H4 (cell line): ENCODE measurements around the gene CNNM3. TPM values are rescaled to one million over a fixed set of nuclear protein-coding genes. Genes with fewer than 3 reads are reported as not detected.
A peak's percentile ranks its signal among the peaks of the same experiment; 100 is the strongest.

Experiments
- DNase-seq: peaks from one replicate; pipeline ENCODE4 v3.0.0-alpha.2; 2015; ENCODE audit warnings: low spot score
- total RNA-seq: library from RNA; depleted of rRNA; stranded (reverse); fragments of >200 nt; shearing (Covaris generic); gene quantifications from 2 replicates; pipeline ENCODE4 v1.2.3, GENCODE V29; 2014

CNNM3 gene
- total RNA-seq, 1 experiment from 2014 or later, result 3.4 TPM

- DNase-seq, result no peak
These were observed 47.7 kb downstream of the CNNM3 start for GRCh38 chr2:96863575-96864342.

DNA sequence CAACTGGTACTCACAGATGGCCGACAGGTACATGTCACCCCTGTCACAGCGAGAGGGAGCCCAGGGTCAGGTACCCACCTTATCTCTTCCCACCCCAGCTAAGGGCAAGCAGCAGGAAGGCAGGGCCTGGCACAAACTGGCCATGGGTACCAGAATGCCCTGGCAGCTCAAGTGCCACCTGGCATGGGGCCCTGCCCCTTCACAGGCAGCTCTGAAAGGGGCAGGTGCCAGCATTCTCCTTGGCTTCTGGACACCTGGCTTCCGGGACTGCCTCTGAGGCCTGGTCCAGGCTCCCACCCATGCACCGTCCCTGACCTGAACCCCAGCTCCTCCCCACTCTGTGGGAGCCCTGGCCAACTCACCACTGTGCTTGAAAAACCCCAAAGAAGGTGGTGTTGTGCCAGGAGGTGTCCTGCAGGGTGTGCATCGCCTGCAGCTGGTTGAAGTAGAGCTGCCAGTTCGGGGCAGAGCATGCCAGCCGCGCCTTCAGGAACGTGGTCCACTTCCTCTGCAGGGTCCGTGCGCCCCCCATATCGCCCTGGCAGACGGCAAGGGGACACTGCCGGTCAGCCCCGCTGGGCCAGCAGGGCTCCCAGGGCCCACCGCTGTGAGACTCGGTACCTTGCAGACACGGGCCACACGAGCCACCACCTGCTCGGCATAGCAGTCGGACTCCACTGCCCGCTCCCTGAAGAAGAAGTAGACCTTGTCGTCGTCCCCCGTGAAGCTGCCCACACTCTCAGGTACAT lies 48.4 kb downstream of the CNNM3 start:
- DNase-seq, result no peak

- DNase-seq, result no peak
These were observed 49.6 kb downstream of the CNNM3 start for GRCh38 chr2:96865654-96866053.

DNA sequence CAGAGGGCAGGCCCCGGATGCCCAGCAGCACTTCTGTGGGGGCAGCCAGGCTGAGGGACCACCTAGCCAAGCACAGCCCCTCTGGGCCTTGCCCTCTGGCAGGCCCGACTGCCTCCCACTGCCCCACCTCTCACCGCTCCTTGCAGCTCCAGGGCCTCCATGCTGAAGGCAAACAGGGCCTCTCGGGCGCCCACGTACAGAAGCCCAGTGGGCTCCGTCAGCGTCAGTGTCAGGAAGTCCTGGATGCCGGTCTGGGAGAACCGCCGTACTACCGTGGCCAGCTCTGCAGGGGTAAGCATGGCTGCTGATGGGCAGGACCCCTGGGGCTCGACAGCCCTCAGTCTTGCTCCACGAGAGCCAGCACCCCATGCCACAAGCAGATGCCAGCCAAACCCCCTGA lies 50.1 kb downstream of the CNNM3 start:
- DNase-seq, result no peak

GRCh38 chr2:96866586-96866985 lies 50.5 kb downstream of the CNNM3 start:
- no peak for DNase-seq

DNA sequence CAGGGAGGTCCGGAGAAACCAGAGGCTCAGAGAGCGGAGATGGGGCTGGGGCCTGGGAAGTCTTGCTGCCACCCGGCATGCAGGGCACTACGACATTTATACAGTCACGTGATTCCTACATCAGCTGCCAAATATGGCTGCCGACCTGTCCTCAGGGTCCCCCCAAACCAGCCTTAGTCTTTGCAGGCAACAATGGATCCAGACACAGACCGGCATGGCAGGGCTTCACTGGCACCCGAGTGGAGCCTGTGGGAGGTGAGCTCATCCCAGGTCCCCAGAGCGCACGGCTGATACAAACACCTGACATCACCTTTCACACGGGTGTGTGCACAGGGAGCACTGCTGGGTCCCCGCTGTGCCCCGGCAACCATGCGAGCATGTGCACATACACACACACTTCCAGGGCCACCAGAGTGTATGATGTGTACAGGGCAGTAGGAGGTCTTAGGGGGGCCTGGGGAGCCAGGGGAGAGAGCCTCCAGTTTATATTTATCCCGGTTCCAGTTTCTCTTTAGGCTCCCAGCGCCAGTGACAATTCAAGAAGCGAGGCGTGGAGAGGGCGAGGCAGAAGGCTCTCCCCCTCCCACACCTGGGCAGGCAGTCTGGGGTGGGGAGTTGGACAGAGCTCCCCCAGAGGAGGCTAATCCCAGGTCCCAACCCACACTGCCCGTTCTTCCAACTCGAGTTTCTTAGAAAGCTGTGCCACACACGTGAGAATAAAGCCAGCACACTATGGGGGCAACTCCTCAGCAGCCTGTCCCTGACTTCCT lies 51.1 kb downstream of the CNNM3 start:
- no peak for DNase-seq

DNA sequence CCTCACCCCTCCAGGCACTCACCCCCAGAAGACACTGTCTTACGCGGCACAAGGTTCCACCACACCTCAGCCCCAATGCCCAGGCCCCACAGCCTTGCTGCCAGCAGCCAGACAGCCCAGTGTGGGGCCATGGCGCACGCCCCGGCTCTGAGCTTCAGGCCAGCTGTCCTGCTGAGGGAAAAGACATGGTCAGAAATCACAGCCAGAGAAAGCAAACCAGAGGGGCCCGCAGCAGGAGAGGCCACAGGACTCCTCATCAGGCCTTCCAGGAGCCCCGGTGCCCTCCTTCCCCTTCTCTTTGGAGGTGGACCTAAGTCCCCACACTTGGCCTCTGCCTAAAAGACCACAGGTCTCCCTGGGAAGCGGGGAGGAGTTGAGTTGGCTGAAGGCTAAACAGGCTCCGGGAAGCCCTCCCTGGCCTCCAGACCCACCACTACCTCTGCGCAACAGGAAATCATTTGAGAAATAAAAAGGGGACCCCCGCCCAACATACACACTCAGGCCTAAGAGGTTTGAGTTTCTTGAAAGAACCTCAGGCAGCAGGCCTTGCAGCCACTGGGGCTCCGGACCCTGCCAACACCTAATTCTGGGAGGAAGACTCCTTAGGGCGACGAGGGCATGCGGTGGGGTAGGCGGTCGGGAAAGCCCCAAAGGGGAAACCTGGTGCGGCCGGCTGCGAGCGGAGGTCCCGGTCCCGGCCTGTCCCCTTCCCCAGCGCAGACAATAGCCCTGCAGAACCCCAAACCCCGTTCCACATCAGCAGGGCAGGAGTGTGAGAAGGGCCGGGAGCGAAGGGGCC lies 51.9 kb downstream of the CNNM3 start:
- DNase-seq, result no peak

DNA sequence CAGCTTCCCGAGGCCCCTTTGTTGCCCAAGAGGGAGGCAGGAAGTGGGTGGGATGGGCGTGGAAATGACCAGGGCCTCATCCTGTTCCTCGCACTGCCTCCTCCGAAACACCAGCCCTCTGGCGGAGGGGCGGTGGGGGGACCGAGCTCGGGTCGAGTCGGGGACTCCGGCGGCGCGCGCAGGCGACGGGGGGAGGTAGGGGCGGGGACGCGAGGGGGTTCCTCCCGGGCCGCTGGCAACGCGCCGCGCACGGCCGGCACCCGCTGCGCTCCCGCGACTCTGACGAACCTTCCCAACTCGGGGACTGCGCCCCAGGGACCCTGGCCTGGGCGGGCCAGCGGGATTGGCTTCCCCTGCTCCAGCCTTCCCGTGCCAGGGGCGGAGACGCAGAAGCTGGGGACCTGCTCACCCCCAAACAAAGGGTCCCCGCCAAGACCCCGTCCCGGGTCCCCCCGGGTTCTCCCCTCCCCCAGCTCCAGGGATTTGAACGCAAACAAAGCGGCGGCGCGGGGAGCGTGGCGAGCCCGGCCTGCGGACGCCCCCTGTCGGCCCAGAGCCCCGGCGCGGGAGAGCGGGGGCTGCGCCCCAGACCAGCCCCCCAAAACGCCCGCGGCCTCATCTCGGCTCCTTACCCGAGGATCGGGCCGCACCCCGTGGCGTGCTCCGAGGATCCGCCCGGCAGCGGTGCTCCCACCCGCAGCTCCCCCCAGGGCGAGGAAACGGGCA lies 52.6 kb downstream of the CNNM3 start:
- peak; percentile 93 for DNase-seq

DNA sequence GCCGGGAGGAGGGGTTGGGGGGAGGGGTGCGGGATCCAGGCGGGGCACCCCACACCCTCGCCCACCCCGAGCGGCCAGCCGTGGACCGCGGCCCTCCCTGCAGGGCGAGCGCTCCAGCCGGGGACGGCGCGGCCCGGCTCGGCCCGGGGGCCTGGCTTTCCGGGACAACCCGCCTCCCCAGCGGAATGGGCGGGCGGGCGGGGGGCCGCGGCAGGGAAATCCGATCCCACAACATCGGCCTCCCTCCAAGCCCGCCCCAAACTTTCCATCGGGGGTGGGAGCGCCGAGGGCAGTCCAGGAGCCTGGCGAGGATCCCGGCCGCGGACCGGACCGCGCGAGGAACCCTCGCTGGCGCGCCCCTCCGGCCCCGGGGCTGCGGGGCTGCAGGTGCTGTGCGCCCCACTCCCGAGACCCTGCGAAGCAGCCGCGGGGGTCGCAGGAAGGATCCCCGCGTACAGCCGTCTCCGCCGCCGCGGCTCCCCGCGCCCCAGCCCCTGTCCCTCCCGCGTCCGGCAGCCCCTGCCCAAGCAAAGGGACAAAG lies 53.3 kb downstream of the CNNM3 start:
- peak; percentile 52 for DNase-seq

GRCh38 chr2:96869822-96870625 lies 54.0 kb downstream of the CNNM3 start, which contains the start of gene SEMA4C:
Gene SEMA4C (minus strand): TSS chr2:96870080. CDS start chr2:96867886, 2,194 bp downstream.
- no peak for DNase-seq

GRCh38 chr2:96870626-96871255 lies 54.7 kb downstream of the CNNM3 start:
- DNase-seq, result no peak

DNA sequence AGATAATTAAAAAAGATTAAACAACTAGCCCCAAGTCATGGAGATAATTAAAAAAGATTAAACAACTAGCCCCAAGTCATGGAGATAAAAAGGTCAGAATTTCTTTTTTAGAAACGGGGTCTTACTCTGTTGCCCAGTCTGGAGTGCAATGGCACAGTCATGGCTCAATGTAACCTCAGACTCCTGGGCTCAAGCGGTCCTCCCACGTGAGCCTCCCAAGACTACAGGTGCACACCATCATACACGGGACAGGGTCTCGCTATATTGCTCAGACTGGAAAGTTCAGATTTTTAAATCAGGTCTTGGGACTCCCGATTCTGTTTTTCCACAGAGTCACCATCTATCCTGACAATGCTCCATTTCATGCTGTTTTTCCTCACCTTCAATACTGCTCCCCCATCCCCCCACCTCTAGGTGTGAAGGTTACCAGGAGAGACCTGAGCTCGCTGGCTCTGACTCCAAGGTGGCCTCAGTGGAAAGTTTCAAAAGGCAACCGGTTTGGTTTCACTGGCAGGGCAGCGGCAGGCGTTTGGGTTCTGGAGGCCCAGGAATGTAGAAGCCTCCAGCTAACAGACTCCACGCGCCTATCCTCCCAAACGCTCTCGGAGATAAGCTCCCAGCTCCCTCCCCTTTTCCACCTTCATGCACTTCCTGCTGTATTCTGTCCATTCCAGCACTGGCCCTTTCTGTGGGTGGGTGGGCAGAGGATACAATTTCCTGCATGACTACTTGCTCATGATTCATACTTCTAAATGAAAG lies 56.7 kb downstream of the CNNM3 start:
- DNase-seq, result no peak

GRCh38 chr2:96873651-96874096 lies 57.6 kb downstream of the CNNM3 start:
- no peak for DNase-seq

GRCh38 chr2:96874198-96874831 lies 58.2 kb downstream of the CNNM3 start:
- DNase-seq, result no peak

DNA sequence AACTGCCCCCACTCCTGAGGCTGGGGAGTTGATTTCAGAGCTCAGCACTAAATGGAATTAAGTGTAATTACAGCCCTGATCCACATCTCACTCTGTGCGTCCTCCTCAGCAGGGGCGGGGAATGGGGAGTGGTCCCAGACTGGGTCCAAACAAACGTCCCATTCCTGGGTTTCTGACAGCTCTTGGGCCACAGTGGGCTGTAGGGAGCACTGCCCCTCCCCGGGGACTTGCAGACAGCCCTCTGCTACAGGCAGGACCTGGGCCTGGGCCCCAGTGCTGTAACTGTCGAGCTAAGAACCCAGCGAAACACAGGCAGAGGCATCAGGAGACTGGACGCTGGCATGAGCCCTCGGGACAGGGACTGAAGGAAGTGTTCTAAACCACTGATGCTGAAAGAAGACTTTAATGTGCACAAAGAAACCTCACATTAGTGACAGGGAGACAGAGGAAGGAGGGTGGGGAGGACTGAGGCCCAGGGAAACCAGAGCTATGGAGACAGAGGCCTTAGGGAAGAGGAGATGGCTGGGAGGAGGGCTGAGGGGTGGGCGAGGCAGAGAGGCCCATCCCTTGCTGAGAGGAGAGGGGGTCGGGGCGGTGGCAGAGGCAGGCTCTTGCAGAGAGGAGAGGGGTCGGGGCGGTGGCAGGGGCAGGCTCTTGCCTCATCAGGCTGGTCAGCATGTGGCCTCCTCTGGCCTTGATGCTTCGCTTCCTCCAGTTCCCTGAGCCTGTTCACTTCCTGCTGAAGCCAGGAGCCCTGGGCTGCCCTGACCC lies 59.6 kb downstream of the CNNM3 start:
- DNase-seq, result no peak

DNA sequence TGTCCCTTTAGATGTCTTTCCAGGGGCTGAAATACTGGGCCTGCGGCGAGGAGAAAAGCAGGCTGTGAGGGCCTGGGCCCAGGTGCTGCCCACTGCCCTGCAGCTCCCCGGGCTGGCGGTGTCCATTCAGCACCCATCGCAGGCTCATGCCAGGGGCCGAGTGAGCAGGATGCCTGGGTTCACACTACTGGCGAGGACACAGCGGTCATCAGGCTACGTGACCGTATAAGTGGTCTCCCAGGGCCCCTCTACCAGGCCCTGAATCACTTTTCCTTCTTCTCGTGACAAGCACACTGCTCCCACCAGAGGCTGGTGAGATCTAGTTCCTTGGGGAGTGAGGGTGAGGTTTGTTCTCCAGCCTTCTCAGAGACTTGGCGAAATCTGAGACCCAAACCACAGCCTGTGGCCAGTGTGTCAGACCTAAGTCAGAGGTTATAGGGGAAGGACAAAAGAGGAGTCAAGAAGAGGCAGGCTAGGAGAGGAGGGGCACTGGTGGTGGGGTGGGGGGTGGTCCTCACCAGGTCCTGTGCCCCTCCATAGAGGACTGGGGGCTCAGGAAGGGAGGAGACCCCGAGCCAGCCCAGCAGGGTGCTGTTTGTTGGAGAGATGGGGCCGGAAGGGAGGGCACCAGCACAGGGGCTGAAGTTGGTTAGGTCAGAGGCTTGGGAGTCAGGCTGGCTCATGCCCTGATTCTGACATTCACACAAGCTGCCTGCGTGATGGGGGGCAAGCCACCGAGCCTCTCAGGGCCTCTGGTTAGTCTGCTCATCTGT lies 60.4 kb downstream of the CNNM3 start:
- DNase-seq, result peak; percentile 61
